Measurements from ENCODE around the gene CACNA2D4. TPM values are rescaled to one million over a fixed set of nuclear protein-coding genes. Genes with fewer than 3 reads are reported as not detected.

The CACNA2D4 gene
- total RNA-seq, 6 experiments from 2014 or later, result 0.07 to 0.26 (median 0.23) TPM; not detected in 2

GRCh38 chr12:1844223-1844622 lies 74.2 kb downstream of the CACNA2D4 start:
- no peak overlapping the region for H3K4me3 Mint-ChIP-seq
- no peak overlapping the region for H3K27ac Mint-ChIP-seq
- no peaks in the 10 kb centered on the region for H3K36me3 Mint-ChIP-seq (ENCODE audit: low read depth)
- no peak for DNase-seq
- no peaks in the 10 kb centered on the region for H3K9me3 Mint-ChIP-seq
- H3K27me3 Mint-ChIP-seq (ENCODE audit: insufficient read depth), result peaks cover 59% of the 10 kb centered on the region
- no peaks in the 10 kb centered on the region for H3K4me1 Mint-ChIP-seq (ENCODE audit: low read depth)
- TF ChIP-seq CTCF (IDR thresholded peaks at IDR 0.05), result no peak

DNA sequence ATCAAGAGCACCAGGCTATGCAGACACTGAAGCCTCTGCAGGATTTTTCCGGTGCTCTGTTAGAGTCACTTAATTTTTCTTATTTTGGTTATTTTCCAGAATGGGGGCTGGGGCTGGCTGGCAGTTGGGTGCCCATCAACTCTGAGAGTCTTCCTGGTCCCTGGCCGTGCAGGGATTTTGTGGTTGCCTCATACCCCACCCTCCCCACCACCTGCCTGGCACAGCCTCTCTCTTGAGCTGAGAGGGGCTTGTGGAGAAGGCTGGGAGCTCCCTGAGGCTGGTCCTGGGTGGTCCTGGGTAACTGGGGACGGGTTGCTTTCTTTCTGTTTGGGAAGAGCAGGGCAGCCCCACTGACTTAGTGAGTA lies 74.8 kb downstream of the CACNA2D4 start:
- Mint-ChIP-seq H3K9me3 (no peaks in the 10 kb centered on the region), H3K4me3 (no peak overlapping the region), H3K4me1 (ENCODE audit: low read depth) (no peaks in the 10 kb centered on the region), H3K36me3 (ENCODE audit: low read depth) (no peaks in the 10 kb centered on the region), H3K27ac (no peak overlapping the region), H3K27me3 (ENCODE audit: insufficient read depth) (peaks cover 60% of the 10 kb centered on the region)
- no peak for DNase-seq
- TF ChIP-seq CTCF (IDR thresholded peaks at IDR 0.05), result no peak

GRCh38 chr12:1842905-1843640 lies 75.4 kb downstream of the CACNA2D4 start:
- Mint-ChIP-seq H3K27ac (no peak overlapping the region), H3K36me3 (ENCODE audit: low read depth) (no peaks in the 10 kb centered on the region), H3K4me3 (no peak overlapping the region), H3K4me1 (ENCODE audit: low read depth) (peaks cover 4% of the 10 kb centered on the region), H3K9me3 (no peaks in the 10 kb centered on the region), H3K27me3 (ENCODE audit: insufficient read depth) (peaks cover 60% of the 10 kb centered on the region)
- no peak for DNase-seq
- no peak for TF ChIP-seq CTCF (IDR thresholded peaks at IDR 0.05)

DNA sequence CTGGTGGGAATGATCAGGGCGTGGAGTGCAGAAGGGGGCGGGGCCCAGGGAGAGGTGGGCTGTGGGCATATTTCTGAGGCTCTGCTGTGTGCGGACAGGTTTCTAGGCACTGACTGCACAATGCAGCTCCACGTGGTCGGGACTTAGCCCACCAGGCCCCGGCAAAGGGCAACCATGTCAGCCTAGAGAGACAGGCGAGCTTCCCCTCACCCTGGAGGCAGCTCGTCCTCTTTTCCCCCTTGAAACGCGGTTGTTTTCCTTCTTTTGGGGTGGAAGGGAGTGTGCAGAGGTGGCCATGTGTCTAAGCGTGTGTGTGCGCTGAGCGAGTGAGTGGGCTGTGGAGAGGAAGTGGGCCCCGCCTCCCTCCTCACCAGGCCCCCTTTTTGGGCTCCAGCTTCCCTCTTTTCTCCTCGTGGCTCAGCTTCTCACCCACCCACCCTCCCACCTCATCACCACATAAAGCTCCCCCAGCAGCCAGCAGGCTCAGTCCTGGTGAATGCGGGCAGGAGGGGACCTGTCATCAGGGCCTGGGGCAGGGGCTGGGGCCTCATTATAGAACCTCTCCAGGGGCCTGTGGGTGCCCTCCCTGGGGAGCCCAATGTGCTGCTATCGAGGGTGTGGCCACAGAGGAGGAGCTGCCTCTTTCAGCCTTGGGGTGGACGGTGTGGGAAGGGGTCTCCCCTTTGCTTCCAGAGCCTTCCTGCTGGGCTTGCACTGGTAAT lies 76.1 kb downstream of the CACNA2D4 start:
- no peak for TF ChIP-seq CTCF (IDR thresholded peaks at IDR 0.05)
- Mint-ChIP-seq H3K4me3 (no peak overlapping the region), H3K4me1 (ENCODE audit: low read depth) (peaks cover 11% of the 10 kb centered on the region), H3K9me3 (no peaks in the 10 kb centered on the region), H3K27ac (no peak overlapping the region), H3K36me3 (ENCODE audit: low read depth) (no peaks in the 10 kb centered on the region), H3K27me3 (ENCODE audit: insufficient read depth) (peaks cover 58% of the 10 kb centered on the region)
- DNase-seq, result no peak

DNA sequence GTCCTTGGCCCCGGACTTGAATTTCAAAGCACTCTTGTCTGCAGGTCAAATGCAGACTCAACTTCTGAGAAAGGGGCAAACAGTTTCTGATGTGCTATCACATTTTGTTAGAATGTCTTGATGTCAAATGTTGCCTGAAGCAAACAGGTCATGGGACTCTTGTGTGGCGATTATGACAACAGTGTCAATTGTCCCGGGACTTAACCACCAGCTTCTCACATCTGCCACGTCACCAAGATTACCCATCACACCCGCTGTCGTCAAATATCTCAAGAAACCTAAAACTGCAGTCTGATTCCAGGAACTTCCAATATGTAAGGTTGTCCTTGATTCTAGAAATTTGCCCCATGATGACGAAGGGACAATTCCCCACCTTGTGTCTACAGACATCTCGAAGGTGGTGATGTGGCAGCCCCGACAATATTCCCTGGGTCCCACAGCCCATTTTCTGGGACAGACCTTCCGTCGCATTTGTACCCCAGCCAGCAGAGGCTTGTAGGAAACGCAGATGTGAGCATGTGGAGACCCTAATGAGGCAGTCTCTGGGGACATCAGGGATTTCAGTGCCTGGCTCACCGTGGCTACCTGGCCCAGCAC lies 76.8 kb downstream of the CACNA2D4 start:
- Mint-ChIP-seq H3K36me3 (ENCODE audit: low read depth) (no peaks in the 10 kb centered on the region), H3K4me1 (ENCODE audit: low read depth) (peaks cover 11% of the 10 kb centered on the region), H3K27ac (no peak overlapping the region), H3K4me3 (no peak overlapping the region), H3K27me3 (ENCODE audit: insufficient read depth) (peaks cover 54% of the 10 kb centered on the region), H3K9me3 (no peaks in the 10 kb centered on the region)
- no peak for TF ChIP-seq CTCF (IDR thresholded peaks at IDR 0.05)
- no peak for DNase-seq
